GM18868 (cell line): ENCODE data around the gene SPECC1L.
A peak's percentile ranks its signal among the peaks of the same experiment; 100 is the strongest.

Experiments used
- ATAC-seq: cut with Tn5 transposase; IDR thresholded peaks from one replicate; pipeline ENCODE4 v1.9.1; 2021; ENCODE audit warnings: mild to moderate bottlenecking, moderate library complexity; ENCODE audit not compliant: unreplicated experiment

The SPECC1L gene

DNA sequence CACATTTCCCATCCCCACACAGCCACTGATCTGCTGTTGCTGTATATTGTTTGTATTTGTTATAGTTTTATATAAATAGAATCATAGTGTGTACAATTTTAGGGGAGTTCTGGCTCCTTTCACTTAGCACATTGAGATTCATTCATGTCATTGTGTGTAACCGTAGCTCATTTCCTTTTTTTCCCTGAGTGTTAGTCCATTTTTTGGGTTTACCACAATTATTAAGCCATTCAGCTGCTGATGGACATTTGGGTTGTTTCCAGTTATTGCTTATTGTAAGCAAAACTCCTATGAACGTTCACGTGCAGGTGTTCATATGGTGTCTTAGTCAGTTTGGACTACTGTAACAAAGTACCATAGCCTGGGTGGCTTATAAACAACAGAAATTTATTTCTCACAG, 123.2 kb downstream of the SPECC1L start:
- ATAC-seq, result no peak

GRCh38 chr22:24394254-24394653, 123.6 kb downstream of the SPECC1L start:
- ATAC-seq, result no peak

- no peak for ATAC-seq
Observed at GRCh38 chr22:24398409-24398808, 127.8 kb downstream of the SPECC1L start.

GRCh38 chr22:24400034-24400725, 129.5 kb downstream of the SPECC1L start:
- ATAC-seq, result peak; percentile 8

DNA sequence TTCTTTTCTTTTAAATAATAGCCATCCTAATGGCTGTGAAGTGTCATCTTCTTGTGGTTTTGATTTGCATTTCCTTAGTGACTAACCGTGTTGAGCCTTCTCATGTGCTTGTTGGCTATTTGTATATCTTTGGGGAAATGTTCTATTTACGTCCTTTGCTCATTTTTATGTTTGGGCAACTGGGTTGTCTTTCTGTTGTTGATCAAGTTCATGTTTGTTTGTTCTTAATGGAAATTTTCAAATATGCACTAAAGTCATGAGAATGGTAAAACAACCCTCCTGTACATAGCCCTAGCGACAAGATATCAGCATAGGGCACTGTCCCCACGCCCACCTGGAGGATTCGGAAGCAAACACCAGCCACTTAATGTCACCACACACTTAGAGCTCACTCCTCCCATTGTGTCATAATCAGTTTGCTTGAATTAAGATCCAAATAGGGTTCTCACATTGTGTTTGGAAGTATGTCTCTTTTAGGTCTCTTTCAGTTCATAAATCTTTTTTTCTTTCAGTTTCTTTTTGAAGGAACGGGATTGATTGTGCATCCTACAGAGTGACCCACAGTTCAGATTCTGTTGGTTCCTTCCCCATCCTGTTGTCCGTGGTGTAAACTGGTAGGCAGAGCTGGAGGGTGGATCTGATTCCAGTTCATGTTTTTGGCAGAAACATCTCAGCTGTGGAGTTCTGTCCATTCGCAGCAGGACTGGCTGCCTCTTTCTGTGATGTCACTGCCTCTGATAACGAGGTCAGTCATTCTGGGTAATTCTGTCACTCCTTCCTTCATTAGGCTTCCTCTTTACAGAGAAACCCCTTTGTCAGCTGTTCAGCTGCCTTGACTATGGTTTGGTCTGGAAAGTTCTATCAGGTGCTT, 130.3 kb downstream of the SPECC1L start:
- ATAC-seq, result peak; percentile 36

- no peak for ATAC-seq
Observed at GRCh38 chr22:24401931-24402367, 131.3 kb downstream of the SPECC1L start.

- no peak for ATAC-seq
Observed at GRCh38 chr22:24402460-24403192, 132.0 kb downstream of the SPECC1L start.

DNA sequence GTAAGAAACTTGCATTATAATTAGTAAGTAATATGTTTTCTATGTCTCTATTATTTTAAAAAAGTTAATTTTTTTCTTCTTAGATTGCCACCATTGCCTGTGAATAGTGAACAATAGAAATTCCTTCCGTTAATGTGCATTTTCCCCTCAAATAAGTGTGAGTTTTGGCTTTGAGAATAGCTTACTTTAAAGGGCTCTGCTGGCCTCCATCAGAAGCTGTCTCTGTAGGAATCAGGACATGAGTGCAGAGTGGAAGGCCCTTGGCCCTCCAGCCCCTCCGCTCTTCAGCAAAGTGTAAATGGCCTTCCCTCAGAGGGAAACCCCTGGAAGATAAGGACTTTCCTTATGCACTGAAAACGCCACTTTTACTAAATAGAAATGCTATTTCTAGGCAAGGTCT, 132.7 kb downstream of the SPECC1L start:
- ATAC-seq, result no peak

DNA sequence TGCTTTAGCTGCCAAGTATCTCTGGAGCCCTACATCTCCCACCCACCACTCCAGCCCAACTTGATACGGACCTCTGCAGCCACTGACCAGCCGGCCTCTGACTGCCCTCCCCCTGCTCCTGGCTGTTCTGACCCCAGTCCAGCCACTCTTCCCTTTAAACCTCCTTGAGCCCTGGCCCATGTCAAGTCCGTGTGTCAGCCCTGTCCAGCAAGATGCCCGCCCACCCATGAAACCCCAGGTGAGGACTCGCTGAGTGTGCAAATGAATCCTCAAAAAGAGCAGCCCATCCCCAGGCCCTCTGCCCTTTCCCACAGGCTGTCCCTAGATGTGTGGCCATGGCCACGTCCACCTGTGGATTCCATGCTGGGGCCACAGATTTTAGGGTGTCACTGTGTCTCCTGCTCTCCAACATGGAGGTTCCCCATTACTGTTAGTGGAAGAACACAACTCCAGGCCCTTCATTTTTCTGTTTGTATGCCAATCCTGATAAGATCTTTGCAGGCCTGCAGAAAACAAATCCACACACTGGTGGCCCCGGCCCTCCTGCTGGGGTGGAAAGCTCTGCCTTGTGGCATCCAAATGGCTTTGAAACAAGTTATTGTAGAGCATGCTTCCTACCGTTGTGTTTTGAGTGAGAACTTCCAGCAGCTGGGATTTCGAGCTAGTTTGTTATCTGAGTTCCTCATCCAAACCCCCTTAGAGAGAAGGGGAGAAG, 134.1 kb downstream of the SPECC1L start:
- no peak for ATAC-seq

DNA sequence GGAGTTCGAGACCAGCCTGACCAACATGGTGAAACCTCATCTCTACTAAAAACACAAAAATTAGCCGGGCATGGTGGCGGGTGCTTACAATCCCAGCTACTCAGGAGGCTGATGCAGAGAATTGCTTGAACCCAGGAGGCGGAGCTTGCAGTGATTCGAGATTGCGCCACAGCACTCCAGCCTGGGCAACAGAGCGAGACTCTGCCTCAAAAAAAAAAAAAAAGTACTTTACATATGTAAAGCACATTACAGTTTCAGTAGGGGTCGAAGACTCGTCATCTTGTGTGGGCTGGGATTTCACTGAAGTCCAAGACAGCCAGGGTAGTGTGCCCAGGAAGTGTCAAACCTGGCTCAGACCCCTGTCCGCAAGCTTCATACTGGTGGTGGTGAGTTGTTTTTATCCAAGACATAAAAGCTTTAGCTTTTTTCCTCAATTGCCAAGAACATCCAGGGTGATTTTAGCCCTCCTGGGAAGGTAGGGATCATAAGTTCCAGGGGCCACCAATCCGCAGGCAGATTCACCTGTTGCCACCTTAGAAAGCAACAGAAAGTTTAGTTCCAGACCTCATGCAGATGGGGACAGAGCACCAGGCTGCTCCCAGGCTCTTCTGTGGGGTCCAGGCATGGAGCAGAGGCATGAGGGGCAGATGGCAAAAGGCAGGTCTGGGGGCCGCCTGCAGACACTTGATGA, 135.1 kb downstream of the SPECC1L start:
- ATAC-seq, result no peak

DNA sequence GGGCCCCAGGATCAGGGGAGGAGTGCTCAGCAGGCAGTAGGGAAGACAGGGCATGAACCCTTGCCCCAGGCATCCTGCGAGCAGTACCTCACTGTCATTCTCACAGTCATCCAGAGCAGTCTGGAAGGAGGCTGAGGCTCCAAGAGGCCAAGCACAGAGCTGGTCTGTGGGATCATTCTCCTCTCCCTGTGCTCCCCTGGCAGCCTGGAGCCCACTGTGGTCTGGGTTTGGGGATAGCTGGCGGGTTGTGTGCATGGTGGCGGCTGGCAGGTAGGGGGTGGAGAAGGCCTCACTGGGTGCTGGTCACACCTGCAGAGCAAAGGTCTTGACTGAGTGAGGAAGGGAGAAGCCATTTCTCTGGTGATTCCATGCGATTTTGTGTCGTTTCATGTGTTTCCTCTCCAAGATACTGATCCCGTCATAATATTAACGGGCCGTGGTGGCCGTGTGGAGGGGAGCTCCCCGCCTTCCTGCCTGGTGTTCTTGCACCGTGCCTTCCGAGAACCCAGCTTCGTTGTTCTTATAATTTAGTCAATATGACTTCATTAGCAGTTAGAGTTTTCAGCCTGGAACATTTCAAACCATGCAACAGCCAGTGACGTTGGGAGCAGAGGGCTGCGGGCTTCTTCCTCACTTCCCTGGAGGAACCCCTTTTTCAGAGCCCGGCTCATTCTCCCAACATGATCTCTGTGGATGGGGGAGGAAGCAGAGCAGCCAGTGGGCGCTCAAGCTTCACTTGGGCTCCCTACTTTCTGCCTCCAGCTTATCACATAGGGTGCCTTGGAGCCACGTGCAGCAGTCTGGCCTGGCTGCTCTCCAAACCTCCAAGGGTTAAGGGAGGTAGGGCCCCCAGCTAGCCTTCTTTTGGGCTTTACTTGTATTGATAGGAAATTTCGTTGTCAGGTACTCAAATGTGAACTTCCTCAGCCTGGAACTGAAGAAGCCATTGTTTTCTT, 136.0 kb downstream of the SPECC1L start:
- no peak for ATAC-seq

- no peak for ATAC-seq
Observed at GRCh38 chr22:24407278-24407665, 136.6 kb downstream of the SPECC1L start.

DNA sequence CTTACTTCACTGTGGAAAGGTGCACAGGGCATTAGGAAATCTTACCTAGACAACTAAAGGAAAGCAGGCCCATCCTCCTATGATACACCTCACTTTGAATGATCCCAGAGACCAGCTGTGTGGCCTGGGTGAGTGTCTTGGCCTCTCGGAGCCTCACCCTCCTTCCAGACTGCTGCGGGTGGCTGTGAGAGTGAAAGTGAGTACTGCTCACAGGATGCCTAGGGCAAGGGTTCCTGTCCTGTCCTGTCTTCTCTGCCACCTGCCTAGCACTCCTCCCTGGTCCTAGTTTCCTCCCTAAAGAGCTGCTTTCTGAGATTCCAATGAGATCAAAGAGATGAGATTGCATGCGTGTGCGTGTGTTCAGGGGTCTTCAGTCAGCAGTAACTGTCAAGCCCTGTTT, 137.3 kb downstream of the SPECC1L start:
- no peak for ATAC-seq

DNA sequence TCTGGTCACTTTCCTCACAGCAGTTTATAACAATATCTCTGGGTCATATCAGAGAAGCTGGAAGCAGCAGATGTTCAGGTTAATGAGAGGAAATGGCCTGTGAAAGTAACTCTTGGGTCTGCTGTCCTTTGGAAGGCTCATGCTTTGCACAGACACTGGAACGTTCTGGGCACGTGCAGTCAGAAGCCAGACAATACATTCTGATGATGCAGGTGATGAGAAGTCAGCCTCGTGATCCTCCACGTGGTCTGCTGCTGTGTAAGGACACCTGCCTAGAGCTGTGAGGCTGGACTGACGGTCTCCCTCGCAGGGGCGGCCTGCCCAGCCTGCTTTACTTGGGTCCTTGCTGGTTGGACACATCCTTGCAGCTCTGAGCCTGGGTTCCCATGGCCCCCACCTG, 138.0 kb downstream of the SPECC1L start:
- ATAC-seq, result no peak

- ATAC-seq, result no peak
Observed at GRCh38 chr22:24409707-24410106, 139.1 kb downstream of the SPECC1L start.

DNA sequence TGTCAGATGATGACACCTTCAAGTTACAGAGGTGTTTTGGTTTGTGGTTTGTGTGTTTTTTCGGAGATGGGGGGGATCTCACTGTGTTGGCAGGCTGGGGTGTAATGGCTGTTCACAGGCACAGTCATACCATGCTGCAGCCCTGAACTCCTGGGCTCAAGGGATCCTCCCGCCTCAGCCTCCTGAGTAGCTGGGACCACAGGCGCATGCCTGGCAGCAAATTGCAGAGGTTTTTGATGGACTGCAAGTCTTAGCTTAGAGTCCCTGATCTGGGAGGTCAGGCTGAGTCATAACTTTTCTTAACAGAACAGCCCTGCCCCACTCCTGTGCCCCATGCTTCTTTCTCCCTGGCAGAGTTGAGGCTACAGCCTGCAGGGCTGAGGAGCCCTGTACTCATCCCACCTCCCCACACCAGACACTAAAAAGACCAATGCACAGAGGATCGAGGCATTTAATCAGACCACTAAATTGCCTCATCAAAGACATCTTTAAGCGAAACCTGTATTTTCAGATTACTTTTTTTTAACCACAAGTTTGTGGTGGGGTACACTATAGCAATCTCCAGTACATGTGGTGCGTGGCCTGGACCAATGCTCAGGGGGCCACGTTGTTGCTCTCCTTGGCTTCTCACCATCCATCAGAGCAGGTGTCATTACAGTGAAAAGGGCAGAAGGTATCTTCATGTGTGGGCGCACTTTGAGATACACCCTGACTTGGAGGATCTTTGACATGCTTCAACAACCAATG, 139.7 kb downstream of the SPECC1L start:
- ATAC-seq, result no peak

DNA sequence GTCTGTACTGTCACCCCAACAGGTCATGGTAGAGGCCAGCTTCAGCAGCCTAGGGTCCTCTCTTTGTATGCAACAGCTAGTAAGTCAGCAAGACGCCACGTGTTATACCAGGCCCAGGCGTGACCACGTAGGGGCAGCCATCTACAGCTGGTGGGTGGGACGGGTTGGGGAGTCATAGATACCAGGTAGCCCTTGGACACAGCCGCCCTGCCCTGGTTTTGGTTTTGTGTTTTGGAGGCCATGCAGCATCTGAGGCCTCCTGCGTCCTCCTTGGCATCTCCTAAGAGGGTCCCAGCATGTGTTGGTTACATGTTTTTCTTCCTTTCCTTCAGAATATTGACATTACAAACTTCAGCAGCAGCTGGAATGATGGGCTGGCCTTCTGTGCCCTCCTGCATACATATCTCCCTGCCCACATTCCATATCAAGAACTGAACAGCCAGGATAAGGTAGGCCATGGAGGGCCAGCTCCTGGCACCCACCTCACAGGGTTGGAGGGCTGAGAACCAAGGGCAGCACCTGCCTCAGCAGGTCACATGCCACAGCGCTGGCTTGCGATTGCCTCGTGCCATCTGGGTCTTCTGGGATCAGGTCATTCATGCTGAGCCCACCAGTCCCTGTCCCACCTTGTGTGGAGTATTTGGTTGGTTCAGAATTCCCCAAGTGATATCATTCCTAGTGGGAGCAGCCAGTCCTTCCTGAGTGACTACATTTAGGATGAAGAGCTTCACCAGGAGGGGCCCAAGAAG, 140.8 kb downstream of the SPECC1L start:
- ATAC-seq, result no peak

GRCh38 chr22:24412274-24412673, 141.6 kb downstream of the SPECC1L start:
- ATAC-seq, result no peak
